Smooth muscle cell (in vitro differentiated cells): ENCODE measurements around the gene ZMAT3. TPM values are rescaled to one million over a fixed set of nuclear protein-coding genes. Genes with fewer than 3 reads are reported as not detected.
"Not testable (repeated sequence)": the region's sequence is repeated elsewhere in the genome, so short reads cannot be mapped to it uniquely, and the experiment has no call there.

Source experiments
- DNase-seq: peaks from one replicate; lab custom pipeline; 2025; ENCODE audit not compliant: unreplicated experiment; lab: John Stamatoyannopoulos, UW
- H2AFZ ChIP-seq: fragments of 200-600 bp; sonication (generic); 2 replicates; pipeline ENCODE4 v1.6.0; 2016; ENCODE audit warnings: antibody characterized with exemption, low read depth, mild to moderate bottlenecking
- H3F3A ChIP-seq: fragments of 200-600 bp; sonication (generic); 2 replicates; pipeline ENCODE4 v1.6.0; 2017; ENCODE audit warnings: antibody characterized with exemption, low read depth
- H3K27ac ChIP-seq: fragments of 200-600 bp; sonication (generic); 2 replicates; pipeline ENCODE4 v1.5.1; 2016; ENCODE audit warnings: low read depth, mild to moderate bottlenecking
- H3K27me3 ChIP-seq: fragments of 200-600 bp; sonication (generic); 2 replicates; pipeline ENCODE4 v1.6.1; 2016; ENCODE audit warnings: low read depth, mild to moderate bottlenecking
- H3K36me3 ChIP-seq: fragments of 200-600 bp; sonication (generic); 2 replicates; pipeline ENCODE4 v1.5.1; 2016; ENCODE audit warnings: low read depth
- H3K4me1 ChIP-seq: fragments of 200-600 bp; sonication (generic); 2 replicates; pipeline ENCODE4 v1.5.1; 2016; ENCODE audit warnings: low read depth
- H3K4me2 ChIP-seq: fragments of 200-600 bp; sonication (generic); 2 replicates; pipeline ENCODE4 v1.6.0; 2016; ENCODE audit warnings: mild to moderate bottlenecking
- H3K4me3 ChIP-seq: fragments of 200-600 bp; sonication (generic); 2 replicates; pipeline ENCODE4 v1.5.1; 2016; ENCODE audit warnings: mild to moderate bottlenecking
- H3K79me2 ChIP-seq: fragments of 200-600 bp; sonication (generic); 2 replicates; pipeline ENCODE4 v1.6.0; 2016; ENCODE audit warnings: low read depth, mild to moderate bottlenecking
- H3K9ac ChIP-seq: fragments of 200-600 bp; sonication (generic); 2 replicates; pipeline ENCODE4 v1.6.0; 2016; ENCODE audit warnings: low read depth
- H3K9me3 ChIP-seq: fragments of 200-600 bp; sonication (generic); replicated peaks from 2 replicates; pipeline ENCODE4 v1.5.1; 2016; ENCODE audit warnings: low read depth
- H4K20me1 ChIP-seq: fragments of 200-600 bp; sonication (generic); 2 replicates; pipeline ENCODE4 v1.6.0; 2016; ENCODE audit warnings: low read depth
- WGBS: methylation state at CpG from one replicate; pipeline ENCODE4 v1.1.7; 2016; ENCODE audit warnings: low lambda C conversion rate; 5-methylcytosine and 5-hydroxymethylcytosine counted together
- polyA plus RNA-seq: library from polyadenylated mRNA; unstranded; fragments of >200 nt; fragmentation: Nextera tagmentation; extraction: Ambion mirVana; gene quantifications from 2 replicates; pipeline ENCODE4 v1.2.1, GENCODE V29; 2016
- total RNA-seq: library from RNA; depleted of rRNA; stranded (reverse); fragments of >200 nt; gene quantifications from 2 replicates; pipeline ENCODE4 v1.2.3, GENCODE V29; 2014
- TF ChIP-seq, protein P1 (sequence below): fragments of 200-600 bp; sonication (generic); IDR thresholded peaks from 2 replicates; pipeline ENCODE4 v1.5.1; 2017; ENCODE audit warnings: borderline replicate concordance, mild to moderate bottlenecking, antibody characterized with exemption; ENCODE audit not compliant: insufficient read depth, poor library complexity, severe bottlenecking

The ZMAT3 gene
- total and polyA plus RNA-seq, 2 experiments from 2014 or later = 34.8 to 54.4 TPM

DNA sequence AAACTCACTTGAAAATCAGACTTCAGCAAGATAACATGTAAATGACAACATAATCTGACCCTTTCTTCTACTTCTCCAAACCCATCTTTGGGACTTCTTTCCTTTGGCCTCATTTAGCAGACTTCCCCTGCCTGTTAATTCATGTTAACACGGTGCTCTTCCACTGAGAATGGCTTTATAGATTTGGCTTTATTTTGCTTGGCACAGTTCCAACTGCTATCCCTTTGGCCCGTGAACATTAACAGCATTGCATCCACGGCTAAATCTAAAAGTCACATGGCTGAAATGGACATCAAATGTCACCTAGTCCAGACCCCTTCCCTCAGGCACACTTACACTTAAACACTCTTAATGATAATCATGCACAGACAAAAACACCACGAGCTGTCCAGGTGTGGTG, 3.8 kb downstream of the ZMAT3 start:
- Histone ChIP-seq H3K9me3 (no peaks in the 10 kb centered on the region), H3K4me3 (no peak overlapping the region), H3K27ac (no peak overlapping the region), H3K79me2 (peaks cover 82% of the 10 kb centered on the region), H3K36me3 (peaks cover 9% of the 10 kb centered on the region), H3F3A (peaks cover 5% of the 10 kb centered on the region), H3K4me1 (peaks cover 21% of the 10 kb centered on the region), H3K9ac (no peak overlapping the region), H3K27me3 (no peaks in the 10 kb centered on the region), H4K20me1 (peaks cover 35% of the 10 kb centered on the region), H3K4me2 (no peak overlapping the region), H2AFZ (no peak overlapping the region)
- TF ChIP-seq, protein P1, sequence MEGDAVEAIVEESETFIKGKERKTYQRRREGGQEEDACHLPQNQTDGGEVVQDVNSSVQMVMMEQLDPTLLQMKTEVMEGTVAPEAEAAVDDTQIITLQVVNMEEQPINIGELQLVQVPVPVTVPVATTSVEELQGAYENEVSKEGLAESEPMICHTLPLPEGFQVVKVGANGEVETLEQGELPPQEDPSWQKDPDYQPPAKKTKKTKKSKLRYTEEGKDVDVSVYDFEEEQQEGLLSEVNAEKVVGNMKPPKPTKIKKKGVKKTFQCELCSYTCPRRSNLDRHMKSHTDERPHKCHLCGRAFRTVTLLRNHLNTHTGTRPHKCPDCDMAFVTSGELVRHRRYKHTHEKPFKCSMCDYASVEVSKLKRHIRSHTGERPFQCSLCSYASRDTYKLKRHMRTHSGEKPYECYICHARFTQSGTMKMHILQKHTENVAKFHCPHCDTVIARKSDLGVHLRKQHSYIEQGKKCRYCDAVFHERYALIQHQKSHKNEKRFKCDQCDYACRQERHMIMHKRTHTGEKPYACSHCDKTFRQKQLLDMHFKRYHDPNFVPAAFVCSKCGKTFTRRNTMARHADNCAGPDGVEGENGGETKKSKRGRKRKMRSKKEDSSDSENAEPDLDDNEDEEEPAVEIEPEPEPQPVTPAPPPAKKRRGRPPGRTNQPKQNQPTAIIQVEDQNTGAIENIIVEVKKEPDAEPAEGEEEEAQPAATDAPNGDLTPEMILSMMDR = no peak
- WGBS = 56% methylated on average over 4 of the region's 4 CpGs
- DNase-seq = no peak

DNA sequence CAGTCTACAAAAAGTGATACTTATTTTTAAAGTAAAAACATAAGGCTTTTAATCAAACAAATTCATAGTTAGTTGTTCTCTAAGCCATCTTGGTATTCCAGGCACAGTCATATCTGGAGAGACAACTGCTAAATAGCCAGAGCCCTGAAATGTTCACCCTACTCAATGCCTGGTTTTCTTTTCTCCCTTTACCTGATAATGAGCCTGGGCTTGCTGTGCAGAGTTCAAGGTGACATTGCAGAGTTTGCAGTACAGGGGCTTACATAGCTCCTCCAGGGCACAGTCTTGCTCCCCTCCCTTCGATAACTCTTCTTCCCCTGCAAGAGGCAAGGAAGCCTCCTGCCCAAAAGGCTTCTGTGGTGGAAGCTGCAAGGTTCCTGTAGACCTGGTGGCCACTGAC, 4.3 kb downstream of the ZMAT3 start:
- Histone ChIP-seq H4K20me1 (peaks cover 41% of the 10 kb centered on the region), H3K27me3 (no peaks in the 10 kb centered on the region), H3K36me3 (peaks cover 9% of the 10 kb centered on the region), H3K4me2 (no peak overlapping the region), H3K9ac (no peak overlapping the region), H2AFZ (no peak overlapping the region), H3F3A (peaks cover 5% of the 10 kb centered on the region), H3K27ac (no peak overlapping the region), H3K79me2 (peaks cover 82% of the 10 kb centered on the region), H3K9me3 (no peaks in the 10 kb centered on the region), H3K4me1 (peaks cover 20% of the 10 kb centered on the region), H3K4me3 (no peak overlapping the region)
- TF ChIP-seq, protein P1 = no peak
- DNase-seq = no peak
- WGBS = 94% methylated on average over 1 of the region's 1 CpG

DNA sequence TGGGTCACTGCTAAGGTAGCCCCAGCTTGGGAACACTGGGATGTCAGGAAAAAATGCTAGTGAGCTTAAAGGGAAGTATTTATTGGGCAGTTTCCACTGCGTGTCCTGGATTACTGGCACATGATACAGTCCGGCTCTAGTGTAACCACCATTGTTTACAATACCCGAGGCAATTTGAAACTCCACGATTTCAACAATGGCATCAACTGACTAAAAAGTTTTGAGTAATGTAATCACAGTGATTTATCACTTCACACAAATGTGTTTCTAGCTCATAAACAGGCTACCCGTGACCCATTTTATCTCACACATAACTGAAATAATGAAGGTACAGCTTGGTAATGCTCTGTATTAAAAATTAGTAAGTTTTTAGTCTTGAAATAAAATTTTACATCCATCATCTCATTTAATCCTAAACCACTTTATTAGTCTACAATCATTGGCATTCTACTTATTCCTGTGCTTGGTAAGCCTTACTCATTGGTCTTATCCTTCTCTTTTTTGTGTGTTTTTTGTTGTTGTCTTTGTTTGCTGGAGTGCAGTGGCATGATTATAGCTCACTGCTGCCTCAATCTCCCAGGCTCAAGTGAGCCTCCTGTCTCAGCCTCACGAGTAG, 7.6 kb downstream of the ZMAT3 start:
- peaks cover 9% of the 10 kb centered on the region for H3K36me3 ChIP-seq
- TF ChIP-seq, protein P1 = no peak

DNA sequence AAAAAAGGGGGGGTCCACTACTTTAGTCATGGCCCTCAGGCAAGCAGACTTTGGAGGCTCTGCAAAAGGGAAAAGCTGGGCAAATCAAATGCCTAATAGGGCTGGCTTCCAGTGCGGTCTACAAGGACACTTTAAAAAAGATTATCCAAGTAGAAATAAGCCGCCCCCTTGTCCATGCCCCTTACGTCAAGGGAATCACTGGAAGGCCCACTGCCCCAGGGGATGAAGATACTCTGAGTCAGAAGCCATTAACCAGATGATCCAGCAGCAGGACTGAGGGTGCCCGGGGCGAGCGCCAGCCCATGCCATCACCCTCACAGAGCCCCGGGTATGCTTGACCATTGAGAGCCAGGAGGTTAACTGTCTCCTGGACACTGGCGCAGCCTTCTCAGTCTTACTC, 15.3 kb downstream of the ZMAT3 start:
- H3K27ac ChIP-seq = no peak overlapping the region
- TF ChIP-seq, protein P1 = no peak
- WGBS = 90% methylated on average over 8 of the region's 8 CpGs

More for the DNA sequence above, 7.6 kb downstream of the ZMAT3 start:
- H3K4me2 ChIP-seq = peak overlapping the region; percentile 18
- no peaks in the 10 kb centered on the region for H3K27me3 ChIP-seq
- no peak overlapping the region for H3K9ac ChIP-seq
- no peaks in the 10 kb centered on the region for H3K4me1 ChIP-seq
- H3K4me3 ChIP-seq = no peak overlapping the region
- no peaks in the 10 kb centered on the region for H3K9me3 ChIP-seq
- peaks cover 90% of the 10 kb centered on the region for H3K79me2 ChIP-seq
- H2AFZ ChIP-seq = no peak overlapping the region
- no peak for DNase-seq
- no peak overlapping the region for H3K27ac ChIP-seq
- peaks cover 72% of the 10 kb centered on the region for H4K20me1 ChIP-seq
- H3F3A ChIP-seq = no peaks in the 10 kb centered on the region
- WGBS = 40% methylated on average over 6 of the region's 6 CpGs

DNA sequence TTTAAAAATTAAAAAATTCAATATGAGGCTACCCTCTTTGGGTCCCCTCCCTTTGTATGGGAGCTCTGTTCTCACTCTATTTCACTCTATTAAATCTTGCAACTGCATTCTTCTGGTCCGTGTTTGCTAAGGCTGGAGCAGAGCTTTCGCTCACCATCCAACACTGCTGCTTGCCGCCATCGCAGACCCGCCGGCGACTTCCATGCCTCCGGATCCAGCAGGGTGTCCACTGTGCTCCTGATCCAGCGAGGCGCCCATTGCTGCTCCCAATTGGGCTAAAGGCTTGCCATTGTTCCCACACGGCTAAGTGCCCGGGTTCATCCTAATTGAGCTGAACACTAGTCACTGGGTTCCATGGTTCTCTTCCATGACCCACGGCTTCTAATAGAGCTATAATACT, 17.0 kb downstream of the ZMAT3 start:
- peaks cover 85% of the 10 kb centered on the region for H4K20me1 ChIP-seq
- not testable (repeated sequence) for H3K4me2 ChIP-seq, H3K9ac ChIP-seq, H3K4me3 ChIP-seq, H3K36me3 ChIP-seq, H2AFZ ChIP-seq, H3K4me1 ChIP-seq, H3K27ac ChIP-seq, H3K27me3 ChIP-seq, H3K9me3 ChIP-seq, H3F3A ChIP-seq, DNase-seq
- H3K79me2 ChIP-seq = peaks cover 65% of the 10 kb centered on the region
- WGBS = 95% methylated on average over 13 of the region's 13 CpGs

More for the DNA sequence above, 15.3 kb downstream of the ZMAT3 start:
- no peak overlapping the region for H3K9ac ChIP-seq
- H3K9me3 ChIP-seq = no peaks in the 10 kb centered on the region
- H4K20me1 ChIP-seq = peaks cover 85% of the 10 kb centered on the region
- no peaks in the 10 kb centered on the region for H3F3A ChIP-seq
- H3K36me3 ChIP-seq = peaks cover 4% of the 10 kb centered on the region
- no peaks in the 10 kb centered on the region for H3K27me3 ChIP-seq
- H3K79me2 ChIP-seq = peaks cover 65% of the 10 kb centered on the region
- no peaks in the 10 kb centered on the region for H3K4me1 ChIP-seq
- no peak for DNase-seq
- no peak overlapping the region for H2AFZ ChIP-seq
- H3K4me3 ChIP-seq = no peak overlapping the region
- H3K4me2 ChIP-seq = no peak overlapping the region
